Astrocyte (in vitro differentiated cells and primary cell): ENCODE measurements around the gene HCN3.

Experiments
- CTCF ChIP-seq: IDR thresholded peaks from 2 replicates; pipeline ENCODE4 v1.5.1; 2011; ENCODE audit warnings: low read depth, mild to moderate bottlenecking, inconsistent platforms, low read length, moderate library complexity; ENCODE audit not compliant: insufficient read depth
- EZH2 ChIP-seq: IDR thresholded peaks from 2 replicates; pipeline ENCODE4 v1.6.1; 2012; ENCODE audit warnings: mild to moderate bottlenecking, low read length, inconsistent platforms; ENCODE audit not compliant: insufficient read depth

- TF ChIP-seq CTCF = no peak
- TF ChIP-seq EZH2 = no peak
Observed at GRCh38 chr1:155253797-155254196, 23.5 kb upstream of the HCN3 start.
